Measurements from ENCODE around the gene AVEN. TPM values are rescaled to one million over a fixed set of nuclear protein-coding genes. Genes with fewer than 3 reads are reported as not detected.

Gene AVEN
- total RNA-seq, 4 donors from 2014 or later: 7.7 to 12.9 (median 10.1) TPM

GRCh38 chr15:33857726-33858125 lies 181.3 kb downstream of the AVEN start:
- H3K27ac ChIP-seq: no peak overlapping the region
- intact Hi-C loops (cut with DNase I): no loop called here
- H3K27me3 ChIP-seq: no peaks in the 10 kb centered on the region
- H3K9me3 ChIP-seq: no peaks in the 10 kb centered on the region
- no peak overlapping the region for H3K4me3 ChIP-seq (replicated peaks in 1 of 3)
- 97 to 98% methylated on average over 13 of the region's 13 CpGs for WGBS, 2 donors
- TF ChIP-seq CTCF (IDR thresholded peaks at IDR 0.05) (no peak), POLR2A (IDR thresholded peaks at IDR 0.05) (no peak)
- H3K4me1 ChIP-seq: no peaks in the 10 kb centered on the region
- DNase-seq: no peak
- H3K36me3 ChIP-seq: no peaks in the 10 kb centered on the region

- WGBS, 2 donors: 89 to 98% methylated on average over 2 of the region's 2 CpGs
- H3K4me3 ChIP-seq (replicated peaks in 1 of 3): no peak overlapping the region
- no peak for DNase-seq
- H3K9me3 ChIP-seq: no peaks in the 10 kb centered on the region
- no peak overlapping the region for H3K27ac ChIP-seq
- TF ChIP-seq POLR2A (IDR thresholded peaks at IDR 0.05): no peak
- no peak for TF ChIP-seq CTCF (IDR thresholded peaks at IDR 0.05)
- no peaks in the 10 kb centered on the region for H3K4me1 ChIP-seq
- H3K27me3 ChIP-seq: no peaks in the 10 kb centered on the region
- H3K36me3 ChIP-seq: no peaks in the 10 kb centered on the region
- intact Hi-C loops (cut with DNase I): no loop called here
These were observed 186.4 kb downstream of the AVEN start for GRCh38 chr15:33852570-33852969.

GRCh38 chr15:33852094-33852493 lies 186.9 kb downstream of the AVEN start:
- 92 to 100% methylated on average over 1 of the region's 1 CpG for whole genome bisulfite sequencing, 2 donors
- Histone ChIP-seq H3K4me3 (replicated peaks in 1 of 3) (no peak overlapping the region), H3K27ac (no peak overlapping the region), H3K27me3 (no peaks in the 10 kb centered on the region), H3K4me1 (no peaks in the 10 kb centered on the region), H3K36me3 (no peaks in the 10 kb centered on the region), H3K9me3 (no peaks in the 10 kb centered on the region)
- intact Hi-C loops (cut with DNase I): no loop called here
- TF ChIP-seq POLR2A (IDR thresholded peaks at IDR 0.05) (no peak), CTCF (IDR thresholded peaks at IDR 0.05) (no peak)
- DNase-seq: no peak

GRCh38 chr15:33851079-33851478 lies 187.9 kb downstream of the AVEN start:
- no peaks in the 10 kb centered on the region for H3K27me3 ChIP-seq
- H3K4me1 ChIP-seq: no peaks in the 10 kb centered on the region
- intact Hi-C loops (cut with DNase I): no loop called here
- no peak overlapping the region for H3K27ac ChIP-seq
- 85 to 92% methylated on average over 1 of the region's 1 CpG for WGBS, 2 donors
- TF ChIP-seq POLR2A (IDR thresholded peaks at IDR 0.05) (no peak), CTCF (IDR thresholded peaks at IDR 0.05) (no peak)
- H3K36me3 ChIP-seq: no peaks in the 10 kb centered on the region
- DNase-seq: no peak
- H3K9me3 ChIP-seq: no peaks in the 10 kb centered on the region
- no peak overlapping the region for H3K4me3 ChIP-seq (replicated peaks in 1 of 3)

- Histone ChIP-seq H3K27me3 (no peaks in the 10 kb centered on the region), H3K4me3 (replicated peaks in 1 of 3) (no peak overlapping the region), H3K36me3 (no peaks in the 10 kb centered on the region), H3K27ac (no peak overlapping the region), H3K4me1 (no peaks in the 10 kb centered on the region), H3K9me3 (no peaks in the 10 kb centered on the region)
- DNase-seq: no peak
- intact Hi-C loops (cut with DNase I): no loop called here
- 76 to 78% methylated on average over 3 of the region's 3 CpGs for WGBS, 2 donors
- TF ChIP-seq CTCF (IDR thresholded peaks at IDR 0.05): no peak
- no peak for TF ChIP-seq POLR2A (IDR thresholded peaks at IDR 0.05)
These were observed 191.0 kb downstream of the AVEN start for GRCh38 chr15:33848011-33848410.

Data from thyroid gland (tissue), 4 donors.